ENCODE data around the gene TMCO1. TPM values are rescaled to one million over a fixed set of nuclear protein-coding genes. Genes with fewer than 3 reads are reported as not detected.
"Not testable (repeated sequence)": the region's sequence is repeated elsewhere in the genome, so short reads cannot be mapped to it uniquely, and the experiment has no call there.

The TMCO1 gene
- total RNA-seq, 1 experiment from 2014 or later = 70.1 TPM

GRCh38 chr1:165778197-165778596 lies 9.5 kb upstream of the TMCO1 start:
- not testable (repeated sequence) for H3K23ac ChIP-seq (ENCODE audit: insufficient read length, low read depth, low read length); H3K4me3 Mint-ChIP-seq; H4K91ac ChIP-seq (ENCODE audit: insufficient read length, low read depth, low read length); H2BK120ac ChIP-seq (ENCODE audit: low read depth, low read length, poor library complexity, severe bottlenecking); H3K9ac ChIP-seq (ENCODE audit: extremely low read depth, insufficient read length, low read length); H3K79me2 ChIP-seq (ENCODE audit: insufficient read depth, low read length); H3K56ac ChIP-seq (ENCODE audit: insufficient read length, low read depth, low read length); DNase-seq; H2BK12ac ChIP-seq (ENCODE audit: insufficient read length, low read depth, low read length); H3K27me3 ChIP-seq (ENCODE audit: insufficient read depth, low read length); H2AFZ ChIP-seq (ENCODE audit: low read length); H3K27me3 Mint-ChIP-seq (ENCODE audit: low read depth); H3K4me1 Mint-ChIP-seq; H2BK20ac ChIP-seq (ENCODE audit: low read depth, low read length, poor library complexity, severe bottlenecking); H3K79me1 ChIP-seq (ENCODE audit: insufficient read depth, low read depth, low read length, poor library complexity, severe bottlenecking); H3K4ac ChIP-seq (ENCODE audit: low read depth, low read length); H3K18ac ChIP-seq (ENCODE audit: insufficient read length, low read depth, low read length); H4K5ac ChIP-seq (ENCODE audit: insufficient read length, low read depth, low read length); H3K27ac Mint-ChIP-seq; H3K27ac ChIP-seq (ENCODE audit: insufficient read length, low read depth, low read length); H3K14ac ChIP-seq (ENCODE audit: insufficient read depth, low read length); H3T11ph ChIP-seq (ENCODE audit: low read length); H4K8ac ChIP-seq (replicated peaks; ENCODE audit: insufficient read length, low read depth, low read length); H4K20me1 ChIP-seq (ENCODE audit: control insufficient read depth, insufficient read depth, insufficient read length); H3K23me2 ChIP-seq (ENCODE audit: insufficient read length, low read depth, low read length, poor library complexity, severe bottlenecking); H2BK5ac ChIP-seq (ENCODE audit: insufficient read length, low read length); H3K9me3 ChIP-seq (ENCODE audit: control insufficient read depth, low read depth, low read length); H2AK5ac ChIP-seq (ENCODE audit: insufficient read length, low read length); H3K4me1 ChIP-seq (ENCODE audit: insufficient read depth, low read length); H2BK15ac ChIP-seq (ENCODE audit: low read depth, low read length); H3K4me2 ChIP-seq (ENCODE audit: insufficient read depth, insufficient read length, low read length)
- WGBS (ENCODE audit: extremely low coverage, insufficient read length, low lambda C conversion rate) = no CpG with 5 or more reads among the region's 3 CpGs
- H3K9me3 Mint-ChIP-seq = peaks cover 8 to 15% of the 10 kb centered on the region in 2 experiments; a peak in 3 of 5 replicates
- H3K36me3 Mint-ChIP-seq (ENCODE audit: insufficient read depth in 1 of 3, low read depth in 3 of 3) = peaks cover 9 to 20% (median 9%) of the 10 kb centered on the region in 3 experiments; a peak in 6 of 7 replicates
